GM21576 (cell line): ENCODE data around the gene SMARCD3.

Experiments
- ATAC-seq: cut with Tn5 transposase; IDR thresholded peaks from one replicate; pipeline ENCODE4 v1.9.1; 2021; ENCODE audit warnings: mild to moderate bottlenecking, moderate library complexity; ENCODE audit not compliant: unreplicated experiment

SMARCD3 gene

DNA sequence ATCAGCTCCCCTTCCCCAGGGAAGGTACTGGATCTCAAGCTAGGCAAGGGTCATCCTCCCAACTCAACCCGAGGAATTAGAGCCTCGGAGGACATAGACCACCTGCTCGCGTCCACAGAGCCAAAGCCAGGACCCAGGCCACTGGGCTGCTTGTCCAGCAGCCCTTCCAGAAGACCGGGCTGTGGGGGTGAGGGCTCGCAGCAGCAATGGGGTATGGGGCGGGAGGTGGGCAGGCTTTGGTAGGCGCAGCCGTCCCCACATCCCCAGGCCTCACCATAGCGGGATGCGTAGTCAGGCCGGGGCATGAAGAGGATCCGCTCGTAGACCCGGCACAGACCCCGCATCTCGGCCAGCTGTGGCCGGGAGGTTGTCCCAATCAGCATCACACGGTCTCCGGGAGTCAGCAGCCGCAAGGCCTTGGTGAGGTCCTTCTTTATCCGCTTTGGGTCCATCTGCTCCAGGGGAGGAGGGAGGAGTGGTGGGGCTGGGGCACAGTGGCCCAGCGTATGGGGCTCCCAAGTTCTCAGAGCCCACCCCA lies 56.4 kb downstream of the SMARCD3 start:
- ATAC-seq = no peak

DNA sequence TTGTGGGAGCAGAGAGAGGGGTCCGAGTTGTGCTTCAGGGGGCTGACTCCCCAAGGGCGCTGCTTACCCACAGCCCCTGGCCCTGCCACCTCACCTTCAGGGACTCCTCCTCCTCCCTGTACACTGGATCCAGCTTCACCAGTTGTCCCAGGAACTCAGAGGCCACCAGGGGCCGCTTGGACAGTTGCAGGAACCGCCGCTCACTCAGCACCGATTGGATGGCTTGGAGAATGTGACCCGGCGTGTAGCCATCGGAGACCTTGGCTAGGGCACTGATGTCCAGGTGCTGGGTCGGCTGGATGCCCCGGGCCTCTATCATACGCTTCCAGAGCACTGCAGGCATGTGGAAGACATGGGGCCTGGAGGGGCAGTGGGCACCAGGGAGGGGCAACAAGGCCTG lies 57.0 kb downstream of the SMARCD3 start:
- ATAC-seq = no peak

DNA sequence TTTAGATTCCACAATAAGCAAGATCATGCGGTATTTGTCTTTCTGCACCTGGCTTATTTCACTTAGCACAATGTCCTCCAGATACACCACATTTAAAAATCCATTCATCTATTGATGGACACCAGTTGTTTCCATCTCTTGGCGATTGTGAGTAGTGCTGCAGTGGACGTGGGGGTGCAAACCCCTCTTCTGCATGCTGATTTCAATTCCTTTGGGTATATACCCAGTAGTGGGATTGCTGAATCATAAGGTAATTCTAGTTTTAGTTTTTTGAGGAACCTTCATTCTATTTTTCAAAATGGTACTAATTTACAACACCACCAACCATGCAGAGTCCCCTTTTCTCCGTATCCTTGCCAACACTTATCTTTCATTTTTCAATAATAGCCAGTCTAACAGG lies 59.5 kb downstream of the SMARCD3 start:
- no peak for ATAC-seq
